Cardiac muscle cell (in vitro differentiated cells and primary cell): ENCODE results near the gene SYCP3. TPM values are rescaled to one million over a fixed set of nuclear protein-coding genes. Genes with fewer than 3 reads are reported as not detected.

Experiments used
- DNase-seq, 2 donors: peaks; one replicate each; pipeline versions ENCODE4 v3.0.0 to v3.0.0-alpha.2; 2010 to 2017; ENCODE audit warnings: low read depth in 1 of 2, low spot score in 1 of 2
- H3K27ac ChIP-seq: fragments of 200-600 bp; sonication (generic); 2 replicates; pipeline ENCODE4 v1.5.1; 2016
- H3K27me3 ChIP-seq: fragments of 200-600 bp; sonication (generic); 2 replicates; pipeline ENCODE4 v1.6.0; 2016; ENCODE audit warnings: control low read depth
- H3K36me3 ChIP-seq: fragments of 200-600 bp; sonication (generic); 2 replicates; pipeline ENCODE4 v1.5.1; 2016; ENCODE audit warnings: control low read depth
- H3K4me1 ChIP-seq: fragments of 200-600 bp; sonication (generic); 2 replicates; pipeline ENCODE4 v1.8.1; 2017; ENCODE audit warnings: low read depth, mild to moderate bottlenecking, mixed run types
- H3K4me3 ChIP-seq: fragments of 200-600 bp; sonication (generic); 2 replicates; pipeline ENCODE4 v1.5.1; 2016; ENCODE audit warnings: mild to moderate bottlenecking
- H3K9me3 ChIP-seq: fragments of 200-600 bp; sonication (generic); 2 replicates; pipeline ENCODE4 v1.5.1; 2017; ENCODE audit warnings: low read depth, mild to moderate bottlenecking, control low read depth
- polyA plus RNA-seq: library from polyadenylated mRNA; unstranded; fragments of >200 nt; fragmentation: Nextera tagmentation; extraction: Ambion mirVana; gene quantifications from 2 replicates; pipeline ENCODE4 v1.2.1, GENCODE V29; 2016
- total RNA-seq: library from RNA; depleted of rRNA; stranded (reverse); fragments of >200 nt; gene quantifications from 2 replicates; pipeline ENCODE4 v1.2.3, GENCODE V29; 2016
- TF ChIP-seq, protein P1 (sequence below): IDR thresholded peaks from 2 replicates; pipeline ENCODE4 v1.5.1; 2012; ENCODE audit warnings: low read depth, mild to moderate bottlenecking, low read length

The SYCP3 gene
- total and polyA plus RNA-seq, 2 experiments from 2014 or later: 0.76 TPM; not detected in 1

DNA sequence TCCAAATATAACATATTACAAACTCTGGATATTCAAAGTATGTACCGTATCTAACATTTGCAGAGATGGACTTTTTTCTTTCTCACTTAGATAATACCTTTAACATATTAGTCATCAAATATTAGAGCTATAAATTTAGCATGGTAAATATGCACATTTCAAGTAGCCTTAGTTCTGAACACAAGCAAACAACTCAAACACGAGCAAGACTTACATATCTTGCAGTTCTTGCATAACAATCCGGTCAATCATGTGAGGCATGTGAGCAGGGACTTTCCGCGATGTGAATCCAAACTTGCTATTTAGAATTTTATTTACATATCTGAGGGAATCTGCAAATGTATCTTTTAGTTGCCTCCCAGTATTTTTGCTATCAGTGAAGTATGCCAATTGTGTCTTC lies 22.1 kb upstream of the SYCP3 start:
- no peaks in the 10 kb centered on the region for H3K4me1 ChIP-seq
- H3K9me3 ChIP-seq: no peaks in the 10 kb centered on the region
- peak in 1 of 2 donors; percentile 16 for DNase-seq
- TF ChIP-seq, protein P1, sequence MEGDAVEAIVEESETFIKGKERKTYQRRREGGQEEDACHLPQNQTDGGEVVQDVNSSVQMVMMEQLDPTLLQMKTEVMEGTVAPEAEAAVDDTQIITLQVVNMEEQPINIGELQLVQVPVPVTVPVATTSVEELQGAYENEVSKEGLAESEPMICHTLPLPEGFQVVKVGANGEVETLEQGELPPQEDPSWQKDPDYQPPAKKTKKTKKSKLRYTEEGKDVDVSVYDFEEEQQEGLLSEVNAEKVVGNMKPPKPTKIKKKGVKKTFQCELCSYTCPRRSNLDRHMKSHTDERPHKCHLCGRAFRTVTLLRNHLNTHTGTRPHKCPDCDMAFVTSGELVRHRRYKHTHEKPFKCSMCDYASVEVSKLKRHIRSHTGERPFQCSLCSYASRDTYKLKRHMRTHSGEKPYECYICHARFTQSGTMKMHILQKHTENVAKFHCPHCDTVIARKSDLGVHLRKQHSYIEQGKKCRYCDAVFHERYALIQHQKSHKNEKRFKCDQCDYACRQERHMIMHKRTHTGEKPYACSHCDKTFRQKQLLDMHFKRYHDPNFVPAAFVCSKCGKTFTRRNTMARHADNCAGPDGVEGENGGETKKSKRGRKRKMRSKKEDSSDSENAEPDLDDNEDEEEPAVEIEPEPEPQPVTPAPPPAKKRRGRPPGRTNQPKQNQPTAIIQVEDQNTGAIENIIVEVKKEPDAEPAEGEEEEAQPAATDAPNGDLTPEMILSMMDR: no peak
- no peak overlapping the region for H3K4me3 ChIP-seq
- H3K36me3 ChIP-seq: no peaks in the 10 kb centered on the region
- no peaks in the 10 kb centered on the region for H3K27me3 ChIP-seq
- H3K27ac ChIP-seq: no peak overlapping the region

DNA sequence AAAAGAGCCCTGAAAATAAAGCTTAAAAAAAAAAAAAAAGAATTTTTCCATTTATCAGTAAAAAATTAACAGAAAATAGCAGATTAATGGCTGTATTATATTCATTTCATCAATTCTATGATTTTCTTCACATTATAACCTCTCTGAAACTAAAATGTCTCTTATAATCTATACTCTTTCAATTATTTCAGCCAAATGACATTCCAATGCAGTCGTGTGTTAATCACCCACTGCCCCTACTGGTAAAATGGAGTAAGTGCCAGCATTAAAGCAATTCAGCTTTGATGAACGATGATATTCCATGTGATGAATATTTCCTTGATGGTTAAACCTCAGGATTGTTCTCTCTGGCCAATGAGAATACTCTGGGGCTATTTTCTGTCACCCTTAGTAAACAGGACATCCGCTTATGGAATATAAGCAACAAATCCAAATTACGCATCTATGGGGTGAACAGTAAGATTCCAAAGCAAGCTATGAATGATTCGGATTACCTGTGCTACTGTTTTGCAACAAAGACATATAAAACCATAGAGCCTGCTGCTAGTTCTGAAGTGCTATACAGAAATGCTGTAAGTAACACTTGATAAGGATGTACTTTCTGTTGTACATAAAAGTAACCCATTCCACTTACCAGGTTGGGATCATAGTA lies 20.3 kb upstream of the SYCP3 start:
- TF ChIP-seq, protein P1: peak; percentile 79
- DNase-seq: peak; percentile 44 to 50
- H3K36me3 ChIP-seq: no peaks in the 10 kb centered on the region
- H3K4me1 ChIP-seq: no peaks in the 10 kb centered on the region
- no peak overlapping the region for H3K4me3 ChIP-seq
- no peaks in the 10 kb centered on the region for H3K27me3 ChIP-seq
- no peaks in the 10 kb centered on the region for H3K9me3 ChIP-seq
- H3K27ac ChIP-seq: no peak overlapping the region

DNA sequence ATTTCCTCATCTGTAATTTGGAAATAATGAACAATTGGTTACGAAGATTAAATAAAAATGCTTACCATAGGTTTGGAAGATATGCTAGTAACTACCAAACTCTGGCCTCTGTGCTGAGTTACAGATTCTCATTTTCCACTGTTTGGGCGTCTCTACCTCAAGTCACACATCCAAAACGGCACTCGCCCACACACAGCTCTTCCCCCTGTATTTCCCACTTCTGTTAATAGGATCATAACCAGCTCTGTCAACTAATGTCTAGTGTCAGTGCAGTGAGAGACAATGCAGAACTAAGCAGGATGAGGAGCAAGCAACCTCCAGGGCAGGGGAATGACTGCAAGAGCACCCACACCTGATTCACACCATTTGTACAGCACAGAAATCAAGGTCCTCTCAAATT lies 10.9 kb upstream of the SYCP3 start:
- no peaks in the 10 kb centered on the region for H3K9me3 ChIP-seq
- no peak for DNase-seq
- H3K4me3 ChIP-seq: no peak overlapping the region
- no peaks in the 10 kb centered on the region for H3K27me3 ChIP-seq
- H3K27ac ChIP-seq: no peak overlapping the region
- no peaks in the 10 kb centered on the region for H3K4me1 ChIP-seq
- H3K36me3 ChIP-seq: peaks cover 3% of the 10 kb centered on the region
- TF ChIP-seq, protein P1: no peak

DNA sequence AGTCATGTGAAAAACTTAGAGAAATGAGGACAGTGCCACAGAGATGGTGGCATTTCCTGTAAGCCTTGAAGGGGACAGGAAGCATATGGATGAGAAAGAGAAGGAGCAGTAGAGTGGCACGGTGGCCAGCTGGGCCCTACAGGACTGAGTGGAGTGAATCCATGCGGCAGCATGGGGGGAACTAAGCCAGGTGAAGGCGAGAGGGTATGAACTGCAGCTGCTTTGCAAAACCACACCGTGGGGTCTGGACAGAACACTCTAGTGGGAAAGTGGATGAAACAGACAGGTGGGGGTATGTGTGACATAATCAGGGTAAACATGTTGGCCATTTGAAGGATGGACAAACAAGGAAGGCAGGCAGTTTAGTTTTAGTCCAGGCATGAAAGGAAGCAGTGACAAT lies 10.4 kb upstream of the SYCP3 start:
- H3K4me1 ChIP-seq: no peaks in the 10 kb centered on the region
- TF ChIP-seq, protein P1: no peak
- H3K27me3 ChIP-seq: no peaks in the 10 kb centered on the region
- DNase-seq: no peak
- H3K9me3 ChIP-seq: no peaks in the 10 kb centered on the region
- H3K4me3 ChIP-seq: no peak overlapping the region
- no peak overlapping the region for H3K27ac ChIP-seq
- peaks cover 3% of the 10 kb centered on the region for H3K36me3 ChIP-seq

DNA sequence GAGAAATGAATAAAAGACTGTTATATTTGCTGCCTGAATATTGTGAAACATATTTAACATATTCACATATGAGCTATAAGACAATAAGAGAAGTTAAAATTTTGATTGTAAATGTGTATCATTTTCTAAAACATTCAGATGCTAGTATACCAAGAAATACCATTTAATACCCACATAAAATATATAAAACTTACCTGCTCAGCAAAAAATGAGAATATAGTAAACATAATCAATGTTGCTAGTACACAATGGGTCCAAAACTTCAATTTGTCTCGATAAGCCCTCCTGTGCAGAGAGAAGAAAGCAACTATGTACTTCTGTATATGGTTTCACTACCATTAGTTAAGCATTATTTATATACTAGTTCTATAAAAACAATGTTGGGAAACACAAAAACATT lies 9.6 kb upstream of the SYCP3 start:
- DNase-seq: no peak
- H3K27me3 ChIP-seq: no peaks in the 10 kb centered on the region
- no peaks in the 10 kb centered on the region for H3K9me3 ChIP-seq
- peaks cover 3% of the 10 kb centered on the region for H3K36me3 ChIP-seq
- TF ChIP-seq, protein P1: no peak
- H3K4me1 ChIP-seq: no peaks in the 10 kb centered on the region
- no peak overlapping the region for H3K4me3 ChIP-seq
- no peak overlapping the region for H3K27ac ChIP-seq
